HEK293 (cell line): ENCODE data around the gene ENHO.
A peak's percentile ranks its signal among the peaks of the same experiment; 100 is the strongest.

Source experiments
- EGR2 ChIP-seq: fragments of 450-650 bp; formaldehyde crosslinking; IDR thresholded peaks from 2 replicates; pipeline ENCODE4 v1.5.1; 2016; ENCODE audit warnings: low read depth, missing biosample characterization, missing genetic modification characterization
- GLI2 ChIP-seq: fragments of 450-650 bp; formaldehyde crosslinking; IDR thresholded peaks from 2 replicates; pipeline ENCODE4; 2017; ENCODE audit warnings: missing biosample characterization, missing genetic modification characterization, low read depth, borderline replicate concordance
- KLF16 ChIP-seq: fragments of 450-650 bp; formaldehyde crosslinking; IDR thresholded peaks from 2 replicates; pipeline ENCODE4 v1.5.1; 2017; ENCODE audit warnings: missing biosample characterization, missing genetic modification characterization
- KLF8 ChIP-seq: fragments of 450-650 bp; formaldehyde crosslinking; IDR thresholded peaks from 2 replicates; pipeline ENCODE4 v1.5.1; 2016; ENCODE audit warnings: missing biosample characterization, missing genetic modification characterization
- MYNN ChIP-seq: fragments of 450-650 bp; formaldehyde crosslinking; IDR thresholded peaks from 2 replicates; pipeline ENCODE4 v1.5.1; 2016; ENCODE audit warnings: missing biosample characterization, missing genetic modification characterization, borderline replicate concordance
- OSR2 ChIP-seq: fragments of 450-650 bp; formaldehyde crosslinking; IDR thresholded peaks from 2 replicates; pipeline ENCODE4 v1.5.1; 2016; ENCODE audit warnings: missing biosample characterization, missing genetic modification characterization
- WT1 ChIP-seq: fragments of 450-650 bp; formaldehyde crosslinking; IDR thresholded peaks from 2 replicates; pipeline ENCODE4 v1.5.1; 2016; ENCODE audit warnings: missing biosample characterization, missing genetic modification characterization
- ZBTB7A ChIP-seq: fragments of 450-650 bp; formaldehyde crosslinking; IDR thresholded peaks from 2 replicates; pipeline ENCODE4 v1.5.1; 2016; ENCODE audit warnings: low read depth, missing biosample characterization, missing genetic modification characterization
- ZFP3 ChIP-seq: fragments of 450-650 bp; formaldehyde crosslinking; IDR thresholded peaks from 2 replicates; pipeline ENCODE4 v1.5.1; 2016; ENCODE audit warnings: low read depth, missing biosample characterization, missing genetic modification characterization
- ZNF184 ChIP-seq: fragments of 450-650 bp; IDR thresholded peaks from 2 replicates; pipeline ENCODE4 v1.5.1; 2018; ENCODE audit warnings: missing biosample characterization, mild to moderate bottlenecking, missing genetic modification characterization
- ZNF2 ChIP-seq: fragments of 450-650 bp; formaldehyde crosslinking; IDR thresholded peaks from 2 replicates; pipeline ENCODE4 v1.5.1; 2016; ENCODE audit warnings: missing biosample characterization, missing genetic modification characterization
- ZNF221 ChIP-seq: fragments of 450-650 bp; formaldehyde crosslinking; IDR thresholded peaks from 2 replicates; pipeline ENCODE4 v1.5.1; 2017; ENCODE audit warnings: missing biosample characterization, missing genetic modification characterization, borderline replicate concordance
- ZNF239 ChIP-seq: fragments of 450-650 bp; formaldehyde crosslinking; IDR thresholded peaks from 2 replicates; pipeline ENCODE4 v1.5.1; 2016; ENCODE audit warnings: missing biosample characterization, missing genetic modification characterization
- ZNF311 ChIP-seq: fragments of 450-650 bp; formaldehyde crosslinking; IDR thresholded peaks from 2 replicates; pipeline ENCODE4 v1.5.1; 2017; ENCODE audit warnings: missing biosample characterization, missing genetic modification characterization, borderline replicate concordance
- ZNF366 ChIP-seq: fragments of 450-650 bp; formaldehyde crosslinking; conservative IDR thresholded peaks from 2 replicates; pipeline ENCODE4 v1.5.1; 2016; ENCODE audit warnings: missing biosample characterization, missing genetic modification characterization
- ZNF423 ChIP-seq: fragments of 450-650 bp; formaldehyde crosslinking; IDR thresholded peaks from 2 replicates; pipeline ENCODE4 v1.5.1; 2016; ENCODE audit warnings: missing biosample characterization, missing genetic modification characterization
- ZNF510 ChIP-seq: fragments of 450-650 bp; formaldehyde crosslinking; IDR thresholded peaks from 2 replicates; pipeline ENCODE4 v1.5.1; 2018; ENCODE audit warnings: mild to moderate bottlenecking, missing genetic modification characterization, missing biosample characterization; ENCODE audit not compliant: insufficient replicate concordance
- ZNF514 ChIP-seq: fragments of 450-650 bp; formaldehyde crosslinking; IDR thresholded peaks from 2 replicates; pipeline ENCODE4 v1.5.1; 2016; ENCODE audit warnings: missing biosample characterization, missing genetic modification characterization
- ZNF548 ChIP-seq: fragments of 450-650 bp; formaldehyde crosslinking; IDR thresholded peaks from 2 replicates; pipeline ENCODE4 v1.5.1; 2016; ENCODE audit warnings: missing biosample characterization, missing genetic modification characterization
- ZNF571 ChIP-seq: fragments of 450-650 bp; formaldehyde crosslinking; IDR thresholded peaks from 2 replicates; pipeline ENCODE4 v1.5.0; 2017; ENCODE audit warnings: missing biosample characterization, missing genetic modification characterization
- ZNF596 ChIP-seq: fragments of 450-650 bp; IDR thresholded peaks from 2 replicates; pipeline ENCODE4 v1.5.0; 2018; ENCODE audit warnings: missing biosample characterization, mild to moderate bottlenecking, missing genetic modification characterization, moderate library complexity
- ZNF654 ChIP-seq: fragments of 450-650 bp; formaldehyde crosslinking; IDR thresholded peaks from 2 replicates; pipeline ENCODE4 v1.5.1; 2016; ENCODE audit warnings: low read depth, missing biosample characterization, missing genetic modification characterization
- ZNF670 ChIP-seq: fragments of 450-650 bp; formaldehyde crosslinking; IDR thresholded peaks from 2 replicates; pipeline ENCODE4 v1.5.1; 2016; ENCODE audit warnings: missing biosample characterization, missing genetic modification characterization, low read depth
- ZNF792 ChIP-seq: fragments of 450-650 bp; formaldehyde crosslinking; IDR thresholded peaks from 2 replicates; pipeline ENCODE4 v1.5.1; 2016; ENCODE audit warnings: missing biosample characterization, missing genetic modification characterization
- TF ChIP-seq, protein P1 (sequence below): fragments of 450-650 bp; formaldehyde crosslinking; IDR thresholded peaks from 2 replicates; pipeline ENCODE4 v1.5.1; 2016; ENCODE audit warnings: missing biosample characterization, missing genetic modification characterization
- TF ChIP-seq, protein P2 (sequence below): fragments of 450-650 bp; formaldehyde crosslinking; IDR thresholded peaks from 2 replicates; pipeline ENCODE4 v1.5.1; 2016; ENCODE audit warnings: missing biosample characterization, missing genetic modification characterization
- TF ChIP-seq, protein P3 (sequence below): fragments of 450-650 bp; formaldehyde crosslinking; IDR thresholded peaks from 2 replicates; pipeline ENCODE4 v1.5.1; 2016; ENCODE audit warnings: missing biosample characterization, missing genetic modification characterization
- TF ChIP-seq, protein P4 (sequence below): fragments of 450-650 bp; formaldehyde crosslinking; IDR thresholded peaks from 2 replicates; pipeline ENCODE4 v1.5.1; 2016; ENCODE audit warnings: missing biosample characterization, missing genetic modification characterization
- TF ChIP-seq, protein P5 (sequence below): fragments of 450-650 bp; formaldehyde crosslinking; IDR thresholded peaks from 2 replicates; pipeline ENCODE4 v1.5.1; 2016; ENCODE audit warnings: missing biosample characterization, missing genetic modification characterization
- TF ChIP-seq, protein P6 (sequence below): fragments of 450-650 bp; formaldehyde crosslinking; IDR thresholded peaks from 2 replicates; pipeline ENCODE4 v1.5.1; 2017; ENCODE audit warnings: missing biosample characterization, missing genetic modification characterization
- TF ChIP-seq, protein P7 (sequence below): fragments of 450-650 bp; formaldehyde crosslinking; IDR thresholded peaks from 2 replicates; pipeline ENCODE4 v1.5.1; 2016; ENCODE audit warnings: missing biosample characterization, missing genetic modification characterization

The ENHO gene

DNA sequence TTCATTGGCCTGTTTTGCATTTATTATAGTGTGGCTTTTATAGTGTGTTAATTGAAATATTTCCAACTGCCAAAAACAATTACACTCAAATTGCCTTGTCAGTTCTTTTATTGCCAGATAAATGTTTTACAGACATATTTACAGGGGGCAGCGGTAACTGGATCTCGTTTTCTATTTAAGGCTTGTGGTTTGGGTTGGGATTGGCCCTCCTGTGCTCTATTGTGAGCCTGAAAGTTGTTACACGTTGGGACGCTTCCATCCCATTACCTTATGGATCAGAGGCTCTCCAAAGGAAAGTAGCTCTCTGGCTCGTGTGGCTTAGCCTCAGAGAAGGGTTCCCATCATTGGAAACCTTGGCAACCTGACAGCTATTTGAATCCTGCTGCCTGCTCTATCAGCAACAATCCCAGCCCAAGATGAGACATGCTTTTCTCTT is 43.3 kb downstream of the ENHO start (continued):
- TF ChIP-seq ZNF184 = no peak
- no peak for TF ChIP-seq ZNF239
- TF ChIP-seq, protein P1, sequence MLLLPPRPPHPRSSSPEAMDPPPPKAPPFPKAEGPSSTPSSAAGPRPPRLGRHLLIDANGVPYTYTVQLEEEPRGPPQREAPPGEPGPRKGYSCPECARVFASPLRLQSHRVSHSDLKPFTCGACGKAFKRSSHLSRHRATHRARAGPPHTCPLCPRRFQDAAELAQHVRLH = peak; percentile 79; the same call in 1 of the 2 replicates
- no peak for TF ChIP-seq KLF16 (tag by site-specific recombination)
- no peak for TF ChIP-seq ZNF514 (tag by site-specific recombination)
- no peak for TF ChIP-seq ZNF2 (tag by site-specific recombination)
- no peak for TF ChIP-seq KLF8
- TF ChIP-seq, protein P2, sequence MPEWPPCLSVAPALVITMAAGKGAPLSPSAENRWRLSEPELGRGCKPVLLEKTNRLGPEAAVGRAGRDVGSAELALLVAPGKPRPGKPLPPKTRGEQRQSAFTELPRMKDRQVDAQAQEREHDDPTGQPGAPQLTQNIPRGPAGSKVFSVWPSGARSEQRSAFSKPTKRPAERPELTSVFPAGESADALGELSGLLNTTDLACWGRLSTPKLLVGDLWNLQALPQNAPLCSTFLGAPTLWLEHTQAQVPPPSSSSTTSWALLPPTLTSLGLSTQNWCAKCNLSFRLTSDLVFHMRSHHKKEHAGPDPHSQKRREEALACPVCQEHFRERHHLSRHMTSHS (tag by site-specific recombination) = no peak
- no peak for TF ChIP-seq MYNN (tag by site-specific recombination)
- TF ChIP-seq ZNF792 = no peak
- TF ChIP-seq, protein P3, sequence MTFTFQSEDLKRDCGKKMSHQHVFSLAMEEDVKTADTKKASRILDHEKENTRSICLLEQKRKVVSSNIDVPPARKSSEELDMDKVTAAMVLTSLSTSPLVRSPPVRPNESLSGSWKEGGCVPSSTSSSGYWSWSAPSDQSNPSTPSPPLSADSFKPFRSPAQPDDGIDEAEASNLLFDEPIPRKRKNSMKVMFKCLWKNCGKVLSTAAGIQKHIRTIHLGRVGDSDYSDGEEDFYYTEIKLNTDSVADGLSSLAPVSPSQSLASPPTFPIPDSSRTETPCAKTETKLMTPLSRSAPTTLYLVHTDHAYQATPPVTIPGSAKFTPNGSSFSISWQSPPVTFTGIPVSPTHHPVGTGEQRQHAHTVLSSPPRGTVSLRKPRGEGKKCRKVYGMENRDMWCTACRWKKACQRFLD (tag by site-specific recombination) = no peak
- no peak for TF ChIP-seq ZNF510 (tag by site-specific recombination)
- TF ChIP-seq ZNF311 (tag by site-specific recombination) = no peak
- no peak for TF ChIP-seq ZNF548 (tag by site-specific recombination)
- TF ChIP-seq, protein P4, sequence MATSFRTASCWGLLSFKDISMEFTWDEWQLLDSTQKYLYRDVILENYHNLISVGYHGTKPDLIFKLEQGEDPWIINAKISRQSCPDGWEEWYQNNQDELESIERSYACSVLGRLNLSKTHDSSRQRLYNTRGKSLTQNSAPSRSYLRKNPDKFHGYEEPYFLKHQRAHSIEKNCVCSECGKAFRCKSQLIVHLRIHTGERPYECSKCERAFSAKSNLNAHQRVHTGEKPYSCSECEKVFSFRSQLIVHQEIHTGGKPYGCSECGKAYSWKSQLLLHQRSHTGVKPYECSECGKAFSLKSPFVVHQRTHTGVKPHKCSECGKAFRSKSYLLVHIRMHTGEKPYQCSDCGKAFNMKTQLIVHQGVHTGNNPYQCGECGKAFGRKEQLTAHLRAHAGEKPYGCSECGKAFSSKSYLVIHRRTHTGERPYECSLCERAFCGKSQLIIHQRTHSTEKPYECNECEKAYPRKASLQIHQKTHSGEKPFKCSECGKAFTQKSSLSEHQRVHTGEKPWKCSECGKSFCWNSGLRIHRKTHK (tag by site-specific recombination) = no peak
- TF ChIP-seq ZNF596 (tag by site-specific recombination) = peak; percentile 47; the same call in 1 of the 2 replicates
- no peak for TF ChIP-seq EGR2
- no peak for TF ChIP-seq ZNF654 (tag by site-specific recombination)
- TF ChIP-seq, protein P5, sequence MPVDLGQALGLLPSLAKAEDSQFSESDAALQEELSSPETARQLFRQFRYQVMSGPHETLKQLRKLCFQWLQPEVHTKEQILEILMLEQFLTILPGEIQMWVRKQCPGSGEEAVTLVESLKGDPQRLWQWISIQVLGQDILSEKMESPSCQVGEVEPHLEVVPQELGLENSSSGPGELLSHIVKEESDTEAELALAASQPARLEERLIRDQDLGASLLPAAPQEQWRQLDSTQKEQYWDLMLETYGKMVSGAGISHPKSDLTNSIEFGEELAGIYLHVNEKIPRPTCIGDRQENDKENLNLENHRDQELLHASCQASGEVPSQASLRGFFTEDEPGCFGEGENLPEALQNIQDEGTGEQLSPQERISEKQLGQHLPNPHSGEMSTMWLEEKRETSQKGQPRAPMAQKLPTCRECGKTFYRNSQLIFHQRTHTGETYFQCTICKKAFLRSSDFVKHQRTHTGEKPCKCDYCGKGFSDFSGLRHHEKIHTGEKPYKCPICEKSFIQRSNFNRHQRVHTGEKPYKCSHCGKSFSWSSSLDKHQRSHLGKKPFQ (tag by site-specific recombination) = peak; percentile 68; the same call in 1 of the 2 replicates
- TF ChIP-seq ZNF670 (tag by site-specific recombination) = no peak
- no peak for TF ChIP-seq ZFP3 (tag by site-specific recombination)
- TF ChIP-seq OSR2 (tag by site-specific recombination) = peak; percentile 92
- TF ChIP-seq ZNF571 (tag by site-specific recombination) = no peak
- no peak for TF ChIP-seq GLI2 (tag by site-specific recombination)
- TF ChIP-seq WT1 (tag by site-specific recombination) = no peak
- TF ChIP-seq, protein P6, sequence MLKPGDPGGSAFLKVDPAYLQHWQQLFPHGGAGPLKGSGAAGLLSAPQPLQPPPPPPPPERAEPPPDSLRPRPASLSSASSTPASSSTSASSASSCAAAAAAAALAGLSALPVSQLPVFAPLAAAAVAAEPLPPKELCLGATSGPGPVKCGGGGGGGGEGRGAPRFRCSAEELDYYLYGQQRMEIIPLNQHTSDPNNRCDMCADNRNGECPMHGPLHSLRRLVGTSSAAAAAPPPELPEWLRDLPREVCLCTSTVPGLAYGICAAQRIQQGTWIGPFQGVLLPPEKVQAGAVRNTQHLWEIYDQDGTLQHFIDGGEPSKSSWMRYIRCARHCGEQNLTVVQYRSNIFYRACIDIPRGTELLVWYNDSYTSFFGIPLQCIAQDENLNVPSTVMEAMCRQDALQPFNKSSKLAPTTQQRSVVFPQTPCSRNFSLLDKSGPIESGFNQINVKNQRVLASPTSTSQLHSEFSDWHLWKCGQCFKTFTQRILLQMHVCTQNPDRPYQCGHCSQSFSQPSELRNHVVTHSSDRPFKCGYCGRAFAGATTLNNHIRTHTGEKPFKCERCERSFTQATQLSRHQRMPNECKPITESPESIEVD (tag by site-specific recombination) = peak; percentile 90
- TF ChIP-seq ZNF366 (tag by site-specific recombination) = 0 out of 2 replicates have a peak, but pooled peaks have one; percentile 25
- TF ChIP-seq, protein P7, sequence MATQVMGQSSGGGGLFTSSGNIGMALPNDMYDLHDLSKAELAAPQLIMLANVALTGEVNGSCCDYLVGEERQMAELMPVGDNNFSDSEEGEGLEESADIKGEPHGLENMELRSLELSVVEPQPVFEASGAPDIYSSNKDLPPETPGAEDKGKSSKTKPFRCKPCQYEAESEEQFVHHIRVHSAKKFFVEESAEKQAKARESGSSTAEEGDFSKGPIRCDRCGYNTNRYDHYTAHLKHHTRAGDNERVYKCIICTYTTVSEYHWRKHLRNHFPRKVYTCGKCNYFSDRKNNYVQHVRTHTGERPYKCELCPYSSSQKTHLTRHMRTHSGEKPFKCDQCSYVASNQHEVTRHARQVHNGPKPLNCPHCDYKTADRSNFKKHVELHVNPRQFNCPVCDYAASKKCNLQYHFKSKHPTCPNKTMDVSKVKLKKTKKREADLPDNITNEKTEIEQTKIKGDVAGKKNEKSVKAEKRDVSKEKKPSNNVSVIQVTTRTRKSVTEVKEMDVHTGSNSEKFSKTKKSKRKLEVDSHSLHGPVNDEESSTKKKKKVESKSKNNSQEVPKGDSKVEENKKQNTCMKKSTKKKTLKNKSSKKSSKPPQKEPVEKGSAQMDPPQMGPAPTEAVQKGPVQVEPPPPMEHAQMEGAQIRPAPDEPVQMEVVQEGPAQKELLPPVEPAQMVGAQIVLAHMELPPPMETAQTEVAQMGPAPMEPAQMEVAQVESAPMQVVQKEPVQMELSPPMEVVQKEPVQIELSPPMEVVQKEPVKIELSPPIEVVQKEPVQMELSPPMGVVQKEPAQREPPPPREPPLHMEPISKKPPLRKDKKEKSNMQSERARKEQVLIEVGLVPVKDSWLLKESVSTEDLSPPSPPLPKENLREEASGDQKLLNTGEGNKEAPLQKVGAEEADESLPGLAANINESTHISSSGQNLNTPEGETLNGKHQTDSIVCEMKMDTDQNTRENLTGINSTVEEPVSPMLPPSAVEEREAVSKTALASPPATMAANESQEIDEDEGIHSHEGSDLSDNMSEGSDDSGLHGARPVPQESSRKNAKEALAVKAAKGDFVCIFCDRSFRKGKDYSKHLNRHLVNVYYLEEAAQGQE (tag by site-specific recombination) = no peak
- TF ChIP-seq ZNF423 (tag by site-specific recombination) = no peak
- TF ChIP-seq ZBTB7A (tag by site-specific recombination) = no peak
- no peak for TF ChIP-seq ZNF221 (tag by site-specific recombination)
